Nephron (organoid): ENCODE measurements around the gene SIM2.

Experiments used
- H3K27ac Mint-ChIP-seq, 3 experiments: 2 replicates each; pipeline ENCODE4 v1.8.0; 2020; ENCODE audit warnings: mixed read lengths in 3 of 3, mild to moderate bottlenecking in 2 of 3, moderate library complexity in 1 of 3
- H3K27me3 Mint-ChIP-seq: 2 replicates; pipeline ENCODE4 v1.8.0; 2021; ENCODE audit warnings: low read depth, mild to moderate bottlenecking, moderate library complexity, mixed read lengths
- H3K36me3 Mint-ChIP-seq: 2 replicates; pipeline ENCODE4 v1.8.0; 2020; ENCODE audit warnings: low read depth, mixed read lengths
- H3K4me1 Mint-ChIP-seq: 2 replicates; pipeline ENCODE4 v1.8.0; 2020; ENCODE audit warnings: mixed read lengths
- H3K4me3 Mint-ChIP-seq, 3 experiments: 2 replicates each; pipeline ENCODE4 v1.8.0; 2020; ENCODE audit warnings: mild to moderate bottlenecking in 3 of 3, mixed read lengths in 3 of 3, moderate library complexity in 2 of 3
- H3K9me3 Mint-ChIP-seq: 2 replicates; pipeline ENCODE4 v1.8.0; 2020; ENCODE audit warnings: mixed read lengths
- TF ChIP-seq, protein P1 (sequence below), 3 experiments: fragments of 200-600 bp; sonication (generic); IDR thresholded peaks; one replicate each; pipeline ENCODE4 v1.5.0; 2021; ENCODE audit warnings: antibody characterized with exemption in 3 of 3; ENCODE audit not compliant: unreplicated experiment in 3 of 3

SIM2 gene

GRCh38 chr21:36738489-36739126 is 39.7 kb downstream of the SIM2 start:
- TF ChIP-seq, protein P1, sequence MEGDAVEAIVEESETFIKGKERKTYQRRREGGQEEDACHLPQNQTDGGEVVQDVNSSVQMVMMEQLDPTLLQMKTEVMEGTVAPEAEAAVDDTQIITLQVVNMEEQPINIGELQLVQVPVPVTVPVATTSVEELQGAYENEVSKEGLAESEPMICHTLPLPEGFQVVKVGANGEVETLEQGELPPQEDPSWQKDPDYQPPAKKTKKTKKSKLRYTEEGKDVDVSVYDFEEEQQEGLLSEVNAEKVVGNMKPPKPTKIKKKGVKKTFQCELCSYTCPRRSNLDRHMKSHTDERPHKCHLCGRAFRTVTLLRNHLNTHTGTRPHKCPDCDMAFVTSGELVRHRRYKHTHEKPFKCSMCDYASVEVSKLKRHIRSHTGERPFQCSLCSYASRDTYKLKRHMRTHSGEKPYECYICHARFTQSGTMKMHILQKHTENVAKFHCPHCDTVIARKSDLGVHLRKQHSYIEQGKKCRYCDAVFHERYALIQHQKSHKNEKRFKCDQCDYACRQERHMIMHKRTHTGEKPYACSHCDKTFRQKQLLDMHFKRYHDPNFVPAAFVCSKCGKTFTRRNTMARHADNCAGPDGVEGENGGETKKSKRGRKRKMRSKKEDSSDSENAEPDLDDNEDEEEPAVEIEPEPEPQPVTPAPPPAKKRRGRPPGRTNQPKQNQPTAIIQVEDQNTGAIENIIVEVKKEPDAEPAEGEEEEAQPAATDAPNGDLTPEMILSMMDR (IDR thresholded peaks at IDR 0.05; ENCODE audit: unreplicated experiment in 3 of 3) = no peak
- H3K4me1 Mint-ChIP-seq = peaks cover 4% of the 10 kb centered on the region
- H3K9me3 Mint-ChIP-seq = no peaks in the 10 kb centered on the region
- peaks cover 24% of the 10 kb centered on the region for H3K27me3 Mint-ChIP-seq
- peaks cover 5% of the 10 kb centered on the region for H3K36me3 Mint-ChIP-seq
- H3K4me3 Mint-ChIP-seq = no peak overlapping the region
- H3K27ac Mint-ChIP-seq = no peak overlapping the region

GRCh38 chr21:36741506-36741905 is 42.6 kb downstream of the SIM2 start:
- Mint-ChIP-seq H3K27me3 (peaks cover 41% of the 10 kb centered on the region), H3K9me3 (no peaks in the 10 kb centered on the region), H3K36me3 (no peaks in the 10 kb centered on the region), H3K27ac (no peak overlapping the region), H3K4me3 (no peak overlapping the region), H3K4me1 (peaks cover 9% of the 10 kb centered on the region)
- TF ChIP-seq, protein P1 (IDR thresholded peaks at IDR 0.05; ENCODE audit: unreplicated experiment in 3 of 3) = no peak

- Mint-ChIP-seq H3K9me3 (no peaks in the 10 kb centered on the region), H3K4me3 (peak overlapping the region in 1 of 3 experiments; percentile 6), H3K36me3 (no peaks in the 10 kb centered on the region), H3K27ac (no peak overlapping the region), H3K4me1 (peaks cover 17% of the 10 kb centered on the region), H3K27me3 (peaks cover 50% of the 10 kb centered on the region)
- TF ChIP-seq, protein P1 (IDR thresholded peaks at IDR 0.05; ENCODE audit: unreplicated experiment in 3 of 3) = no peak
Observed at GRCh38 chr21:36743008-36743407, 44.1 kb downstream of the SIM2 start.

- TF ChIP-seq, protein P1 (IDR thresholded peaks at IDR 0.05; ENCODE audit: unreplicated experiment in 3 of 3) = no peak
- peak overlapping the region in 1 of 3 experiments; percentile 35 for H3K27ac Mint-ChIP-seq
- peaks cover 54% of the 10 kb centered on the region for H3K27me3 Mint-ChIP-seq
- H3K4me1 Mint-ChIP-seq = peaks cover 19% of the 10 kb centered on the region
- H3K9me3 Mint-ChIP-seq = no peaks in the 10 kb centered on the region
- H3K36me3 Mint-ChIP-seq = no peaks in the 10 kb centered on the region
- H3K4me3 Mint-ChIP-seq = peak overlapping the region in 1 of 3 experiments; percentile 6
Observed at GRCh38 chr21:36743446-36743845, 44.5 kb downstream of the SIM2 start.

DNA sequence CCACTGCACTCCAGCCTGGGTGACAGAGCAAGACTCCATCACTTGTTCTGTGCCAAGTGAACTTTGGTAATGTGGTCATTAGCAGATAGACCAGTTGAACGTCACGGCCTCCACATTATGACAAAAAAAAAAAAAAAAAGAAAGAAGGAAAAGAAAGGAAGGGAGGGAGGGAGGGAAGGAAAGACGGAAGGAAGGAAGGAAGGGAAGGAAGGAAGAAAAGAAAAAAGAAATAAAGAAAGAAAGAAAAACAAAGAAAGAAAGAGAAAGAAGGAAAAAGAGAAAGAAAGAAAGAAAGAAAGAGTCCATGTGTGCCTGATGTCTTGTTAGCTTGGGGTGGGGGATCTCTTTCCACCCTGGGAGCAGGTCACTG is 45.3 kb downstream of the SIM2 start:
- Mint-ChIP-seq H3K4me1 (peaks cover 24% of the 10 kb centered on the region), H3K9me3 (no peaks in the 10 kb centered on the region), H3K27ac (peak overlapping the region in 1 of 3 experiments; percentile 38), H3K27me3 (peaks cover 54% of the 10 kb centered on the region), H3K36me3 (no peaks in the 10 kb centered on the region), H3K4me3 (peak overlapping the region in 1 of 3 experiments; percentile 29)
- TF ChIP-seq, protein P1 (IDR thresholded peaks at IDR 0.05; ENCODE audit: unreplicated experiment in 3 of 3) = no peak
